Mesenchymal stem cell (in vitro differentiated cells and primary cell): ENCODE results near the gene OGA.

Source experiments
- DNase-seq: peaks from one replicate; pipeline ENCODE4 v3.0.0-alpha.2; 2013
- H2AFZ ChIP-seq: one replicate; pipeline ENCODE4 v1.6.1; 2013; ENCODE audit warnings: low read depth, mild to moderate bottlenecking, control low read depth, inconsistent platforms, low read length, moderate library complexity
- H2AK5ac ChIP-seq: 2 replicates; pipeline ENCODE4 v1.6.1; 2013; ENCODE audit warnings: low read length, moderate library complexity, mild to moderate bottlenecking, inconsistent platforms; ENCODE audit not compliant: severe bottlenecking
- H2BK120ac ChIP-seq: one replicate; pipeline ENCODE4 v1.6.1; 2013; ENCODE audit warnings: low read depth, mild to moderate bottlenecking, inconsistent platforms, low read length, moderate library complexity
- H2BK12ac ChIP-seq, 2 experiments: one replicate each; pipeline ENCODE4 v1.6.1; 2013; ENCODE audit warnings: inconsistent platforms in 2 of 2, low read length in 2 of 2, mild to moderate bottlenecking in 2 of 2, moderate library complexity in 2 of 2, control low read depth in 1 of 2
- H2BK15ac ChIP-seq: one replicate; pipeline ENCODE4 v1.6.1; 2013; ENCODE audit warnings: mild to moderate bottlenecking, low read depth, inconsistent platforms; ENCODE audit not compliant: poor library complexity, severe bottlenecking
- H2BK5ac ChIP-seq: 2 replicates; pipeline ENCODE4 v1.6.1; 2013; ENCODE audit warnings: low read depth, mild to moderate bottlenecking, low read length, control low read depth, inconsistent platforms; ENCODE audit not compliant: poor library complexity, severe bottlenecking
- H3K14ac ChIP-seq, 2 experiments: one replicate each; pipeline ENCODE4 v1.6.1; 2013; ENCODE audit warnings: inconsistent platforms in 2 of 2, low read length in 2 of 2, control low read depth in 1 of 2, mild to moderate bottlenecking in 1 of 2, moderate library complexity in 1 of 2
- H3K18ac ChIP-seq, 2 experiments: one replicate each; pipeline ENCODE4 v1.6.1; 2013; ENCODE audit warnings: inconsistent platforms in 2 of 2, low read length in 2 of 2, control low read depth in 1 of 2, low read depth in 1 of 2, mild to moderate bottlenecking in 1 of 2
- H3K23ac ChIP-seq, 2 experiments: one replicate each; pipeline ENCODE4 v1.6.1; 2013; ENCODE audit warnings: inconsistent platforms in 2 of 2, low read length in 2 of 2, mild to moderate bottlenecking in 2 of 2, moderate library complexity in 2 of 2, control low read depth in 1 of 2
- H3K27ac ChIP-seq: 2 replicates; pipeline ENCODE4 v1.5.1; 2013; ENCODE audit warnings: mild to moderate bottlenecking, moderate library complexity, low read length, control low read depth, inconsistent platforms; ENCODE audit not compliant: poor library complexity, severe bottlenecking
- H3K27me3 ChIP-seq, 2 experiments: 2 replicates each; pipeline versions ENCODE4 v1.6.1 to v1.7.0; 2013; ENCODE audit warnings: low read length in 2 of 2, mild to moderate bottlenecking in 2 of 2, moderate library complexity in 2 of 2, control low read depth in 1 of 2, inconsistent platforms in 1 of 2; ENCODE audit not compliant: control insufficient read depth in 1 of 2, insufficient read depth in 1 of 2
- H3K36me3 ChIP-seq, 2 experiments: 2 replicates each; pipeline versions ENCODE4 v1.6.1 to v1.7.0; 2013; ENCODE audit warnings: low read length in 2 of 2, control low read depth in 1 of 2, inconsistent platforms in 1 of 2, low read depth in 1 of 2, mild to moderate bottlenecking in 1 of 2; ENCODE audit not compliant: insufficient read depth in 2 of 2, control insufficient read depth in 1 of 2
- H3K4ac ChIP-seq, 2 experiments: one replicate each; pipeline ENCODE4 v1.6.1; 2013; ENCODE audit warnings: inconsistent platforms in 2 of 2, low read length in 2 of 2, mild to moderate bottlenecking in 2 of 2, moderate library complexity in 2 of 2, control low read depth in 1 of 2, low read depth in 1 of 2
- H3K4me1 ChIP-seq: 2 replicates; pipeline ENCODE4 v1.6.1; 2013; ENCODE audit warnings: low read depth, low read length, control low read depth; ENCODE audit not compliant: control insufficient read depth, insufficient read depth
- H3K4me2 ChIP-seq: 2 replicates; pipeline ENCODE4 v1.6.1; 2013; ENCODE audit warnings: low read length, mild to moderate bottlenecking, inconsistent platforms; ENCODE audit not compliant: poor library complexity, severe bottlenecking
- H3K4me3 ChIP-seq, 2 experiments: 2 replicates each; pipeline versions ENCODE4 v1.5.1 to v1.7.0; 2013; ENCODE audit warnings: low read length in 2 of 2, mild to moderate bottlenecking in 2 of 2, control low read depth in 1 of 2, low read depth in 1 of 2; ENCODE audit not compliant: insufficient read depth in 1 of 2
- H3K79me1 ChIP-seq: replicated peaks from 2 replicates; pipeline ENCODE4 v1.6.1; 2013; ENCODE audit warnings: mild to moderate bottlenecking, control low read depth, low read length, inconsistent platforms; ENCODE audit not compliant: poor library complexity, severe bottlenecking
- H3K9ac ChIP-seq: 2 replicates; pipeline ENCODE4 v1.7.0; 2013; ENCODE audit warnings: mild to moderate bottlenecking, low read length, moderate library complexity
- H3K9me3 ChIP-seq: 2 replicates; pipeline ENCODE4 v1.7.0; 2013; ENCODE audit warnings: mild to moderate bottlenecking, low read length; ENCODE audit not compliant: control insufficient read depth
- H4K8ac ChIP-seq: one replicate; pipeline ENCODE4 v1.6.1; 2013; ENCODE audit warnings: inconsistent platforms, mild to moderate bottlenecking, low read length, moderate library complexity
- H4K91ac ChIP-seq: one replicate; pipeline ENCODE4 v1.6.1; 2013; ENCODE audit warnings: mild to moderate bottlenecking, low read length, inconsistent platforms
- WGBS: methylation state at CpG from one replicate; pipeline ENCODE4 v1.1.7; 2013; ENCODE audit warnings: mixed read lengths; 5-methylcytosine and 5-hydroxymethylcytosine counted together

OGA gene

GRCh38 chr10:101827919-101828600, 9.8 kb upstream of the OGA start:
- no peak overlapping the region for H3K9ac ChIP-seq
- no peak overlapping the region for H3K18ac ChIP-seq
- WGBS = 95% methylated on average over 9 of the region's 10 CpGs
- no peak overlapping the region for H2BK12ac ChIP-seq
- H3K4ac ChIP-seq = no peak overlapping the region
- H3K14ac ChIP-seq = no peak overlapping the region
- no peaks in the 10 kb centered on the region for H3K27me3 ChIP-seq
- H2AFZ ChIP-seq = no peak overlapping the region
- no peak overlapping the region for H2AK5ac ChIP-seq
- H2BK15ac ChIP-seq = no peak overlapping the region
- H4K8ac ChIP-seq = no peak overlapping the region
- peak overlapping the region in 1 of 2 experiments; percentile 49 for H3K4me3 ChIP-seq
- peaks cover 10 to 25% of the 10 kb centered on the region in 2 experiments for H3K36me3 ChIP-seq
- H4K91ac ChIP-seq = no peak overlapping the region
- H3K27ac ChIP-seq = no peak overlapping the region
- no peaks in the 10 kb centered on the region for H3K9me3 ChIP-seq
- H2BK5ac ChIP-seq = no peak overlapping the region
- peaks cover 6% of the 10 kb centered on the region for H3K79me1 ChIP-seq
- H3K23ac ChIP-seq = no peak overlapping the region
- peaks cover 17% of the 10 kb centered on the region for H3K4me1 ChIP-seq
- H2BK120ac ChIP-seq = no peak overlapping the region
- no peak overlapping the region for H3K4me2 ChIP-seq
- no peak for DNase-seq

GRCh38 chr10:101826852-101827434, 8.7 kb upstream of the OGA start:
- H4K8ac ChIP-seq = no peak overlapping the region
- DNase-seq = no peak

GRCh38 chr10:101824736-101825135, 6.5 kb upstream of the OGA start:
- Histone ChIP-seq H2BK12ac (no peak overlapping the region), H2BK120ac (no peak overlapping the region), H3K4me1 (peaks cover under 1% of the 10 kb centered on the region), H3K27me3 (no peaks in the 10 kb centered on the region), H2AFZ (no peak overlapping the region), H3K4me3 (no peak overlapping the region), H3K14ac (no peak overlapping the region), H2BK5ac (no peak overlapping the region), H3K9me3 (no peaks in the 10 kb centered on the region), H3K27ac (no peak overlapping the region), H3K9ac (no peak overlapping the region), H3K23ac (no peak overlapping the region), H4K8ac (no peak overlapping the region), H3K18ac (no peak overlapping the region), H3K79me1 (peaks cover 3% of the 10 kb centered on the region), H2BK15ac (no peak overlapping the region), H3K36me3 (peaks cover 10 to 25% of the 10 kb centered on the region in 2 experiments), H3K4ac (no peak overlapping the region), H3K4me2 (no peak overlapping the region), H2AK5ac (no peak overlapping the region), H4K91ac (no peak overlapping the region)
- 94% methylated on average over 2 of the region's 2 CpGs for WGBS
- DNase-seq = no peak

More at GRCh38 chr10:101826852-101827434, 8.7 kb upstream of the OGA start:
- Histone ChIP-seq H3K79me1 (peaks cover 4% of the 10 kb centered on the region), H2BK5ac (no peak overlapping the region), H3K18ac (no peak overlapping the region), H3K4me1 (peaks cover 17% of the 10 kb centered on the region), H3K14ac (no peak overlapping the region), H3K23ac (no peak overlapping the region), H2BK120ac (no peak overlapping the region), H3K4me3 (no peak overlapping the region), H3K9me3 (no peaks in the 10 kb centered on the region), H3K4ac (no peak overlapping the region), H2BK12ac (no peak overlapping the region), H3K36me3 (peaks cover 10 to 25% of the 10 kb centered on the region in 2 experiments), H2BK15ac (no peak overlapping the region), H3K27me3 (no peaks in the 10 kb centered on the region), H4K91ac (no peak overlapping the region), H3K4me2 (no peak overlapping the region), H3K27ac (no peak overlapping the region), H2AFZ (no peak overlapping the region), H2AK5ac (no peak overlapping the region), H3K9ac (no peak overlapping the region)
- WGBS = 95% methylated on average over 3 of the region's 5 CpGs

GRCh38 chr10:101818872-101819633, 809 bp upstream of the OGA start:
- peak overlapping the region; percentile 36 for H3K4me2 ChIP-seq
- H4K91ac ChIP-seq = no peak overlapping the region
- H3K9me3 ChIP-seq = no peaks in the 10 kb centered on the region
- no peaks in the 10 kb centered on the region for H3K36me3 ChIP-seq
- no peak overlapping the region for H2AK5ac ChIP-seq
- H3K18ac ChIP-seq = peak overlapping the region; percentile 3 to 61
- peak overlapping the region; percentile 61 for H3K27ac ChIP-seq
- no peak overlapping the region for H2BK5ac ChIP-seq
- DNase-seq = peak; percentile 13
- peak overlapping the region; percentile 84 for H2AFZ ChIP-seq
- no peak overlapping the region for H4K8ac ChIP-seq
- WGBS = 20% methylated on average over 14 of the region's 14 CpGs
- no peak overlapping the region for H3K14ac ChIP-seq
- peak overlapping the region; percentile 2 to 47 for H3K4ac ChIP-seq
- peaks cover 9% of the 10 kb centered on the region for H3K79me1 ChIP-seq
- peak overlapping the region in 1 of 2 experiments; percentile 54 for H2BK12ac ChIP-seq
- peak overlapping the region; percentile 84 for H2BK15ac ChIP-seq
- no peaks in the 10 kb centered on the region for H3K27me3 ChIP-seq
- peak overlapping the region; percentile 100 for H3K9ac ChIP-seq
- no peak overlapping the region for H3K23ac ChIP-seq
- no peak overlapping the region for H2BK120ac ChIP-seq
- H3K4me3 ChIP-seq = peak overlapping the region in 1 of 2 experiments; percentile 96
- H3K4me1 ChIP-seq = peaks cover 9% of the 10 kb centered on the region
